H9 (cell line): ENCODE results near the gene TLR6. TPM values are rescaled to one million over a fixed set of nuclear protein-coding genes. Genes with fewer than 3 reads are reported as not detected.

Experiments
- DNase-seq: peaks from one replicate; pipeline ENCODE4 v3.0.0-alpha.2; 2017
- H2AFZ ChIP-seq: one replicate; pipeline ENCODE4 v1.6.1; 2013; ENCODE audit warnings: mild to moderate bottlenecking, low read length, control low read depth, moderate library complexity
- H2AK5ac ChIP-seq: 2 replicates; pipeline ENCODE4 v1.6.1; 2013; ENCODE audit warnings: low read length, control low read depth, mixed read lengths; ENCODE audit not compliant: insufficient read length
- H2BK120ac ChIP-seq: one replicate; pipeline ENCODE4 v1.6.1; 2013; ENCODE audit warnings: low read depth, mild to moderate bottlenecking, low read length, control low read depth, inconsistent platforms; ENCODE audit not compliant: poor library complexity, severe bottlenecking
- H2BK12ac ChIP-seq: 2 replicates; pipeline ENCODE4 v1.6.1; 2013; ENCODE audit warnings: low read length, control low read depth, mixed read lengths, low read depth; ENCODE audit not compliant: insufficient read length
- H2BK15ac ChIP-seq: 2 replicates; pipeline ENCODE4 v1.6.1; 2013; ENCODE audit warnings: low read depth, low read length, control low read depth
- H2BK20ac ChIP-seq: one replicate; pipeline ENCODE4 v1.6.1; 2013; ENCODE audit warnings: low read depth, mild to moderate bottlenecking, low read length, control low read depth, inconsistent platforms; ENCODE audit not compliant: poor library complexity, severe bottlenecking
- H2BK5ac ChIP-seq: 2 replicates; pipeline ENCODE4 v1.6.1; 2013; ENCODE audit warnings: low read length, control low read depth, mixed read lengths; ENCODE audit not compliant: insufficient read length
- H3K14ac ChIP-seq: 2 replicates; pipeline ENCODE4 v1.6.1; 2013; ENCODE audit warnings: low read length, control low read depth; ENCODE audit not compliant: insufficient read depth
- H3K18ac ChIP-seq: 2 replicates; pipeline ENCODE4 v1.6.1; 2013; ENCODE audit warnings: low read depth, mild to moderate bottlenecking, mixed read lengths, low read length, control low read depth; ENCODE audit not compliant: insufficient read length
- H3K23ac ChIP-seq: 2 replicates; pipeline ENCODE4 v1.6.1; 2013; ENCODE audit warnings: low read length, control low read depth, mixed read lengths, low read depth; ENCODE audit not compliant: insufficient read length
- H3K23me2 ChIP-seq: 2 replicates; pipeline ENCODE4 v1.6.1; 2013; ENCODE audit warnings: low read depth, mild to moderate bottlenecking, mixed read lengths, low read length, control low read depth; ENCODE audit not compliant: insufficient read length, poor library complexity, severe bottlenecking
- H3K27ac ChIP-seq: 2 replicates; pipeline ENCODE4 v1.5.1; 2013; ENCODE audit warnings: low read length, control low read depth, mixed read lengths, low read depth; ENCODE audit not compliant: insufficient read length
- H3K27me3 ChIP-seq: 2 replicates; pipeline ENCODE4 v1.6.1; 2013; ENCODE audit warnings: low read length, control low read depth, inconsistent platforms; ENCODE audit not compliant: insufficient read depth
- H3K4ac ChIP-seq: 2 replicates; pipeline ENCODE4 v1.6.1; 2013; ENCODE audit warnings: low read depth, mild to moderate bottlenecking, control low read depth, inconsistent platforms, low read length, moderate library complexity
- H3K4me1 ChIP-seq: 2 replicates; pipeline ENCODE4 v1.6.1; 2013; ENCODE audit warnings: low read length, control low read depth, inconsistent platforms; ENCODE audit not compliant: insufficient read depth
- H3K4me2 ChIP-seq: 2 replicates; pipeline ENCODE4 v1.6.1; 2013; ENCODE audit warnings: low read length, control low read depth, mixed read lengths; ENCODE audit not compliant: insufficient read length, insufficient read depth
- H3K56ac ChIP-seq: 2 replicates; pipeline ENCODE4 v1.6.1; 2013; ENCODE audit warnings: low read depth, mild to moderate bottlenecking, mixed read lengths, low read length, control low read depth; ENCODE audit not compliant: insufficient read length
- H3K79me1 ChIP-seq: 2 replicates; pipeline ENCODE4 v1.6.1; 2013; ENCODE audit warnings: low read depth, mild to moderate bottlenecking, moderate library complexity, low read length, control low read depth, inconsistent platforms; ENCODE audit not compliant: insufficient read depth, poor library complexity, severe bottlenecking
- H3K79me2 ChIP-seq: 2 replicates; pipeline ENCODE4 v1.6.1; 2013; ENCODE audit warnings: low read length, control low read depth, inconsistent platforms; ENCODE audit not compliant: insufficient read depth
- H3K9ac ChIP-seq: 2 replicates; pipeline ENCODE4 v1.6.1; 2013; ENCODE audit warnings: low read length, control low read depth, mixed read lengths; ENCODE audit not compliant: insufficient read length; ENCODE audit errors: extremely low read depth
- H3K9me3 ChIP-seq: one replicate; pipeline ENCODE4 v1.6.1; 2013; ENCODE audit warnings: low read depth, low read length, inconsistent platforms; ENCODE audit not compliant: control insufficient read depth
- H3T11ph ChIP-seq: one replicate; pipeline ENCODE4 v1.6.1; 2013; ENCODE audit warnings: mild to moderate bottlenecking, low read length, control low read depth, inconsistent platforms
- H4K20me1 ChIP-seq: one replicate; pipeline ENCODE4 v1.6.1; 2013; ENCODE audit not compliant: control insufficient read depth, insufficient read length, insufficient read depth
- H4K5ac ChIP-seq: 2 replicates; pipeline ENCODE4 v1.6.1; 2013; ENCODE audit warnings: low read depth, mild to moderate bottlenecking, mixed read lengths, low read length, control low read depth; ENCODE audit not compliant: insufficient read length
- H4K8ac ChIP-seq: replicated peaks from 2 replicates; pipeline ENCODE4 v1.6.1; 2013; ENCODE audit warnings: low read length, control low read depth, mixed read lengths, low read depth; ENCODE audit not compliant: insufficient read length
- H4K91ac ChIP-seq: 2 replicates; pipeline ENCODE4 v1.6.1; 2013; ENCODE audit warnings: low read depth, mild to moderate bottlenecking, moderate library complexity, mixed read lengths, low read length, control low read depth; ENCODE audit not compliant: insufficient read length
- H3K27ac Mint-ChIP-seq, 3 experiments: 2 replicates in 2 of 3; 3 replicates in 1 of 3; pipeline ENCODE4 v1.8.0; 2020 to 2021; ENCODE audit warnings: mixed read lengths in 3 of 3, mild to moderate bottlenecking in 1 of 3, moderate library complexity in 1 of 3
- H3K27me3 Mint-ChIP-seq: 2 replicates; pipeline ENCODE4 v1.8.0; 2021; ENCODE audit warnings: low read depth, mild to moderate bottlenecking, moderate library complexity, mixed read lengths
- H3K36me3 Mint-ChIP-seq, 3 experiments: 2 replicates in 2 of 3; 3 replicates in 1 of 3; pipeline ENCODE4 v1.8.0; 2020 to 2021; ENCODE audit warnings: low read depth in 3 of 3, mixed read lengths in 3 of 3; ENCODE audit not compliant: insufficient read depth in 1 of 3
- H3K4me1 Mint-ChIP-seq, 2 experiments: 2 replicates each; pipeline ENCODE4 v1.8.0; 2020; ENCODE audit warnings: mixed read lengths in 2 of 2
- H3K4me3 Mint-ChIP-seq, 2 experiments: 2 replicates in 1 of 2; 3 replicates in 1 of 2; pipeline ENCODE4 v1.8.0; 2020 to 2021; ENCODE audit warnings: mild to moderate bottlenecking in 2 of 2, mixed read lengths in 2 of 2, moderate library complexity in 1 of 2
- H3K9me3 Mint-ChIP-seq, 2 experiments: 2 replicates in 1 of 2; 3 replicates in 1 of 2; pipeline ENCODE4 v1.8.0; 2020; ENCODE audit warnings: mild to moderate bottlenecking in 2 of 2, mixed read lengths in 2 of 2, moderate library complexity in 1 of 2
- WGBS: extraction: QIAGEN DNeasy Blood & Tissue Kit; methylation state at CpG from one replicate; pipeline ENCODE4 v1.1.7; 2013; ENCODE audit warnings: missing lambda C conversion rate, low lambda C conversion rate, mixed read lengths; ENCODE audit not compliant: insufficient read length; ENCODE audit errors: extremely low coverage; 5-methylcytosine and 5-hydroxymethylcytosine counted together
- total RNA-seq: library from RNA; stranded (reverse); gene quantifications from 2 replicates; pipeline ENCODE4 v1.2.1, GENCODE V29; 2021
- TF ChIP-seq, protein P1 (sequence below): fragments of 200-600 bp; sonication (generic); conservative IDR thresholded peaks from 3 replicates; pipeline ENCODE4 v1.8.0; 2021; ENCODE audit warnings: antibody characterized with exemption, mild to moderate bottlenecking

TLR6 gene
- total RNA-seq, 1 experiment from 2014 or later = 0.11 TPM

GRCh38 chr4:38834570-38834969 is 22.0 kb downstream of the TLR6 start:
- no peak overlapping the region for H3K27ac Mint-ChIP-seq
- no peak overlapping the region for H3K14ac ChIP-seq
- no peaks in the 10 kb centered on the region for H3K23me2 ChIP-seq
- no peak overlapping the region for H4K8ac ChIP-seq
- no peaks in the 10 kb centered on the region for H4K20me1 ChIP-seq
- H3K27me3 Mint-ChIP-seq = no peaks in the 10 kb centered on the region
- H3K56ac ChIP-seq = no peak overlapping the region
- no peak overlapping the region for H2AK5ac ChIP-seq
- TF ChIP-seq, protein P1, sequence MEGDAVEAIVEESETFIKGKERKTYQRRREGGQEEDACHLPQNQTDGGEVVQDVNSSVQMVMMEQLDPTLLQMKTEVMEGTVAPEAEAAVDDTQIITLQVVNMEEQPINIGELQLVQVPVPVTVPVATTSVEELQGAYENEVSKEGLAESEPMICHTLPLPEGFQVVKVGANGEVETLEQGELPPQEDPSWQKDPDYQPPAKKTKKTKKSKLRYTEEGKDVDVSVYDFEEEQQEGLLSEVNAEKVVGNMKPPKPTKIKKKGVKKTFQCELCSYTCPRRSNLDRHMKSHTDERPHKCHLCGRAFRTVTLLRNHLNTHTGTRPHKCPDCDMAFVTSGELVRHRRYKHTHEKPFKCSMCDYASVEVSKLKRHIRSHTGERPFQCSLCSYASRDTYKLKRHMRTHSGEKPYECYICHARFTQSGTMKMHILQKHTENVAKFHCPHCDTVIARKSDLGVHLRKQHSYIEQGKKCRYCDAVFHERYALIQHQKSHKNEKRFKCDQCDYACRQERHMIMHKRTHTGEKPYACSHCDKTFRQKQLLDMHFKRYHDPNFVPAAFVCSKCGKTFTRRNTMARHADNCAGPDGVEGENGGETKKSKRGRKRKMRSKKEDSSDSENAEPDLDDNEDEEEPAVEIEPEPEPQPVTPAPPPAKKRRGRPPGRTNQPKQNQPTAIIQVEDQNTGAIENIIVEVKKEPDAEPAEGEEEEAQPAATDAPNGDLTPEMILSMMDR = no peak
- H3K4me2 ChIP-seq = no peak overlapping the region
- H2BK12ac ChIP-seq = no peak overlapping the region
- no peak overlapping the region for H3K27ac ChIP-seq
- no peaks in the 10 kb centered on the region for H3K4me1 ChIP-seq
- no peak overlapping the region for H2BK120ac ChIP-seq
- H3K4ac ChIP-seq = no peak overlapping the region
- no peaks in the 10 kb centered on the region for H3K79me2 ChIP-seq
- H3K18ac ChIP-seq = no peak overlapping the region
- no peaks in the 10 kb centered on the region for H3K9me3 ChIP-seq
- no peak overlapping the region for H2BK15ac ChIP-seq
- no peaks in the 10 kb centered on the region for H3K79me1 ChIP-seq
- H3K9ac ChIP-seq = no peak overlapping the region
- no peaks in the 10 kb centered on the region for H3K4me1 Mint-ChIP-seq
- H3K36me3 Mint-ChIP-seq = no peaks in the 10 kb centered on the region; a peak in 2 of 7 replicates
- H2BK20ac ChIP-seq = no peak overlapping the region
- no peak for DNase-seq
- no peak overlapping the region for H3T11ph ChIP-seq
- WGBS = no CpG with 5 or more reads among the region's 4 CpGs
- H2AFZ ChIP-seq = no peak overlapping the region
- no peaks in the 10 kb centered on the region for H3K27me3 ChIP-seq
- H4K91ac ChIP-seq = no peak overlapping the region
- H4K5ac ChIP-seq = no peak overlapping the region
- no peak overlapping the region for H3K23ac ChIP-seq
- H3K9me3 Mint-ChIP-seq = peaks cover 0 to 10% of the 10 kb centered on the region in 2 experiments; a peak in 3 of 5 replicates
- H3K4me3 Mint-ChIP-seq = no peak overlapping the region
- H2BK5ac ChIP-seq = no peak overlapping the region
